KG1 (cell line): Measurements from ENCODE around the gene SIX3.

Experiments
- DNase-seq: peaks from one replicate; lab custom pipeline; 2025; lab: John Stamatoyannopoulos, UW

The SIX3 gene

DNA sequence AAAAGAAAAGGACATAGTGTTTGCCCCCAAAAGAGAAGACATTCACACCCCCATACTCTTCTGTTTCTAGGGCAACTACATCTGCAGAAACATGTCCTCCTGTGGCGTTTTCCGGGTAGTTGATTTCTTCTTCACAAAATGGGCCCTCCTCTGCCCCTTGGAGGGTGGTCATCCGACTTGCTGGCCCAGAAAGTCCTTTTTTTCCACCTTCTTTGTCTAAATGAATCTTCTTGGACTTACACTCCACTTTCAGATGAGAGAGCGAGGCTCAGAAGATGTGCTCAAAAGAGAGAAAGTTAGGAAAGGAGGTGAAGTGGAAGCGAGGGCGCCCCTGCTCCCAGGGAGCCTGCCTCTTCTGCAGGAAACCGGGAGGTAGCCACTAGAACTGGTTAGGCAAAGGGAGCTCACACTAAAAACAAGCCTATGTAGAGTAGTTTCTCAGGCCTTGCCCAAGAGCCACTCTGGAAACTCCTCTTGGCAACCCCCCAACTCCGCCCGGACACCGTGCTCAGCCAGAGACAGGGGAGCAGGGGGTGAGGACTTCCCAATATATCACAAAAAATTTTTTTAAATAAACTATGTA lies 10.2 kb upstream of the SIX3 start:
- no peak for DNase-seq

GRCh38 chr2:44932079-44932478 lies 9.4 kb upstream of the SIX3 start:
- DNase-seq = no peak

- no peak for DNase-seq
Observed at GRCh38 chr2:44932564-44933392, 8.7 kb upstream of the SIX3 start.

GRCh38 chr2:44933434-44933951 lies 8.0 kb upstream of the SIX3 start:
- no peak for DNase-seq

- DNase-seq = no peak
Observed at GRCh38 chr2:44934038-44934982, 7.2 kb upstream of the SIX3 start.

DNA sequence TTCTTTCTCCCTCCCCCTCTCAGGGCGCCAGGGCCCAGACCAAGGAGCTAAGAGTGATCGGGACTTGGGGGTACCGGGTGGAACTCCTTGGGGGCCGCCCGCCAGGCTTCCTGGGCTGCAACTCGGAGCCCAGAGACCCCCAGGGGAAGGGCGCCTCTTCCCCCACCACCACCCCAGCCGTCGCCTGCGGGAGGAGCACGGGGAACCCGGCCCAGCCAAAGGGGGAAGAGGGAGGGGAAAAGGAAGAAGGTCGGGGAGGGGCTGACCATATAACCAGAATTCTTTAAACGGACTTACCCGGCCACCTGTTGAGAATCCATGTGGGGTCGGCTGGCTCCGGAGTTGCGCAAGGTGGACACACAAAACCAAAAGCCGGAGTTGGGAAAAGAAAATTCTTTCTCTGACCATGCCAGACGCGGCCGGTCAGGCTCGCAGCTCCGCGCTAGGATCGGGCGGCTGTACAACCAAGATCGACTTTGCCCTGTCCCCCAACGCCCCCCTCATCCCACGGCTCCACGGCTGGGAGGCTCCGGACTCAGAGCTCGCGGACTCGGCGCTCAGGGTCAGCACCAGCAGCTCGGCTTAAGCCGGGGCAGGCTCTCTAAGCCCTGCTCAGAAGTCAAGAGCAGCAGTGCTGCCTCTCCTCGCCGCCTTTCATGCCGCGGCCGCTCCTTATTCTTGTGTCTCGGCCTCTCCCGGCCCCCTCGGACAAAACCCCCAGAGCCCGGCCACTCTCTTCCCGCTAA lies 6.3 kb upstream of the SIX3 start:
- no peak for DNase-seq

GRCh38 chr2:44935729-44936098 lies 5.8 kb upstream of the SIX3 start:
- no peak for DNase-seq

GRCh38 chr2:44936275-44936674 lies 5.2 kb upstream of the SIX3 start:
- no peak for DNase-seq

DNA sequence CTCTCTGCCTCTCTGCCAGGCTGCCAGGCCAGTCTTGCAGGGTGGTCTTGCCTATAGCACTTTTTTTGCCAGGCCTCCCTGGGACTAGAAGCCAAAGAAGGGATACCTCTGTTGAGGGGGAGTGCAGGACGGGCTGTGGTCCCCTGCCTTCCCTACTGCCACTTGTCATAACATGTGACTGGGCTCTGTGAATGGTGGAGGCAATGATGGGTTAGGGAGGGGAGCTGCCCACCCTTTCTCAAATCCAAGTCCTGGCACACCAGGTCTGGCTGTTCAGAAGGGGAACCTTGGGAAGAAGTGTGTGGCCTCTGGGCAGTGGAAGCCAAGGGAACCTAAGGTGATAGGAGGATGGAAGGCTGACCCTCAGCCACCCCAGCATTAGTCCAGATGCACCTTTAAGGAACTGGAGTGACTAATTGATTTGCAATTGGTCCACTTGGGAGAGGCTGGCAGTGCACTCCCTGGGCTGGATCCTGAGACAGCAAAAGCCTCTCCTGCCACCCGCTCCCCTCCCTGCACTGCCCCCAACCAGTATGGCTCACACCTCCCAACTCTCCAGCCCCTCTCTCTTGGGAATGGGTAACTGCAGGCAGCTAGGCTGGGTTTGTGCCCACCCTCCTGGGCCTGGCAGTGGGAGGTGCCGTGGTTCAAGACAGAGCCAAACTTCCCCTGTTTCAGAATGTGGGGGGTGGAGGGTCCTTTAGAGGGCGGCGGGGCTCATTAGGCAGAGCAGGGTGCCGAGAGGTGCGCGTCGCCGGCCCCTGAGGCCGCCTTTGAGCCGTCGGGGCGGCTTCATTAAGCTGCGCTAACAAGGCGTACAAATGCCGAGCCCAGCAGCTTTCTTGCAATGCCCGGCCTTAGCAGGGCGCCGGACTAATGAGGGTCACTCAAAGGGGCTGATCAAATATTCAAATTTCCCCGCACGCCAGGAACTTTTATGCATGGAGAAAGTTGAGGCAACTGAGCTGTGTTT lies 4.5 kb upstream of the SIX3 start:
- DNase-seq = no peak

DNA sequence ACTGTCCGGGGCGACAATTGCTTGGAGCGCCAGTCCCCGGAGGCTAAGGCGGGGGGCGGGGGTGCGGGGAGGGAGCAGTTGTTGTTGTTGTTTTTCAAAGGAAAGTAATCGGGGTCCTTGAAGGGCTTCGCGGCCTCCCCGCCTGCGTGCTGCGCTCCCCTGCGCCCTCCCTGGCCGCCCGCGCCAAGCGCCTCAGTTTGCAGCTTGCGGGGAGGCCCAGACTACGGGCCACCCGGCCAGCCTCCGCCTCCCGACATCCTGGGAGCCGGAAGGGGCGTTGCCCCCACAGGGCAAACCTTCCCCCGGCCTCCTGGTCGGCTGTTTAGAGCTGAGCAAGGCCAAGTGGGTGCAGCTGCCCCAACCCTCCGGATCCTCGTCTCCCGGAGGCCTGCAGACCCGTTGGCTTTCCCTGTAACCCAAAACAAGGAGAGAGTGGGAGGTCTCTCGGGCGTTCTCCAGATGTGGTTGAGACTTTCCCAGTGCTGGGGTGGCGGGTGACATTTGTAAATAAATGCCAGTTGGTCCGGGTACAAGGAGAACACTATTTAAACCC lies 3.7 kb upstream of the SIX3 start:
- no peak for DNase-seq

DNA sequence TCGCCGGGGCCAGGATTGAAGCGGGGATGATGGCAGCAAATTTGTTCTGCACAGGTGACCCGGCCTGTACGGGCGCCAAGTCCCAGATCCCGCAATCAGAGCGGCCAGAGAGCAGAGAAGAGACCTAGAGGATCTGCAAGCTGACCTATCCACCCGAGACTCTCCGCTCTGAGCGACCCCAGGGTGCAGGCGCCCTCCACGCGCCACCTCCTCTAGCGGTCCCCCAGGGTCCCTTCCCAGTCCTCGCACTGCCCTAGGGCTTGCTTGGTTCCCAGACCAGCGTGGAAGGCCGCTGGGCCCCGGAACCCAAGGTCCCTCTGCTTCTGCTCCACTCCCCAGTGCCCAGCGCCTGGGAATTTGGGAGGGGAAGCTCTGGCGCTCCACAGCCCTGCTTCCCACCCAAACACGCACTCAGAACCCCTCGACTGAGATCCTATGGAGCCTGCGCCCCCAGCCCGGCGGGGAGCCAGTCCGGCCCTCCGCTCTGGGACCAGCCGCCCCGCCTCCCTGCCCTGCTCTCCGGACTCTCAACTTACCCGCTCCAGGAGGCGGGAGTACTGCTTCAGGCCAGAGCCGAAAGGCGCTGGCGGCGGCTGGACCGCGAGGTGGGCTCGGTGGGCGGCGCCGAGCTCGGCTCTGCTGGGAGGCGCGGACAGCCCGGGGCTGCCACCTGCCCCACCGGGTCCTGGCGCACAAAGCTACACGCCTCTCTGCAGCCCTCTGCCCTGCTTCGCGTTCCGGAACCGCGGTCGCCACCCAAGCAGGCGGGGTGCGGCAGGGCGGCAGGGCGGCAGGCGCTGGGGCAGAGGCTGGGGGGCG lies 3.0 kb upstream of the SIX3 start:
- no peak for DNase-seq

DNA sequence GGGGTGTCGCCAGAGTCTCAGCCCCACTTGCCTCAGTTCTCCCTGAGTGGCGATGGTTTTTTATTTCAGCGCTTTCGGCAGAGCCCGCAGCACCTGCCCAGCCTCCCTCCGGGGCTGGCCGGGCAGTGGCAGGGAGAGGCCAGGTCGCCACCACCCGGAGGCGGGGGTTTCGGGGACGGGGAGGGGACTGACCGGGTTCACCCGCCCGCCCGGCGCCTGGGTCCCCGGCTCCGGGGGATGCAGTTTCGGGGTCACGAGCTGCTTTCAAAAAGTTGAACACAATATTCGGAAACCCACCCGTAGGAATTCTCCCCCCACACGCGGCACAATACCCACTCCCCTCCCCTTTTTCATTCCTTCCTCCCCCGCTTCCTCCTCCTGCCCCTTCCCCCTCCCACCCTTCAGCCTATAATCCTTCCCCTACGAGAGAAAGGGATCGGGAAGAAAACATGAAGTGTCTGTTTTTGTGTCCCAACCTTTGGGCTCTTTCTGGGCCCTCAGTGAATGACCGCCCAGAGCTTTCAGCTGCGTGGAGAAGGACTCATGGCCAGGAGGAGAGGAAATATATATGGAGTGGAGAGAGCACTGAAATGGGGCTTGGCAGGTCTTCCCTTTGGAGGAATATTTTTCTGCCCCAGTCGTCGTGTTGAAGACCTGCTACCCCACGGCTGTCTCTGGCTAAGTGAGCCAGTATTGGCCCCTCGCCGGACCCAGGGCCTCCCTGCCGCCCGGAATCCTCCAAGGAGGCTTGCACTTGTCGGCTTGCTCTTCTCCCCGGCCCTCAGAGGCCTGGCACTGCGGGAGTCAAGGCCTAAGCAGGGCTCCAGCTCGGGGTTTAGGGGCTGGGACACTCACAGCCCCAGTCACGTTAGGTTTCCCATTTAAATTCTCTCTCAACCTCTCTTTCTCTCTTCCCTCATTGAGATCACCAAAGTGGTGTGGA lies 2.1 kb upstream of the SIX3 start:
- no peak for DNase-seq

DNA sequence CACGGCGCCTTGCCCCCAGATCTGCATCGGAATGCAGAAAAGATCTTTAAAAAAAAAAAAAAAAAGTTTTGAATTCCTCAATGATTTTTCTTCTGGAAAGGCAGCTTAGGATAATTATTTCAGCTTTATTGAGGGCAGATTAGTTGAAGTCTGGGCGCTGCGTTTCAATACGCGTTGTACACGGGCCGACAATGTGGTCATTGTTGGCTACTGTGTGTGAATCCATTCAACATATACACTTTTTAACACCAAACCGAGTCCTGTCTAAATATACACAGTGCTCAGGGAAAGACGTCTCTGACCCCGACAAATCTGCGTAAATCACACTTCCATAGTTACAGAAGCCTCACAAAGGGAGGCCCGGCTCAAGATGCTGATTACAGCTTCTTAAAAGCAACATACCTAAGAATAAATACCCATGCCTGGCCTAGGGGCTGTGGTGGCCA lies 1.4 kb upstream of the SIX3 start:
- DNase-seq = no peak

GRCh38 chr2:44940732-44941464 lies 604 bp upstream of the SIX3 start:
- DNase-seq = no peak

DNA sequence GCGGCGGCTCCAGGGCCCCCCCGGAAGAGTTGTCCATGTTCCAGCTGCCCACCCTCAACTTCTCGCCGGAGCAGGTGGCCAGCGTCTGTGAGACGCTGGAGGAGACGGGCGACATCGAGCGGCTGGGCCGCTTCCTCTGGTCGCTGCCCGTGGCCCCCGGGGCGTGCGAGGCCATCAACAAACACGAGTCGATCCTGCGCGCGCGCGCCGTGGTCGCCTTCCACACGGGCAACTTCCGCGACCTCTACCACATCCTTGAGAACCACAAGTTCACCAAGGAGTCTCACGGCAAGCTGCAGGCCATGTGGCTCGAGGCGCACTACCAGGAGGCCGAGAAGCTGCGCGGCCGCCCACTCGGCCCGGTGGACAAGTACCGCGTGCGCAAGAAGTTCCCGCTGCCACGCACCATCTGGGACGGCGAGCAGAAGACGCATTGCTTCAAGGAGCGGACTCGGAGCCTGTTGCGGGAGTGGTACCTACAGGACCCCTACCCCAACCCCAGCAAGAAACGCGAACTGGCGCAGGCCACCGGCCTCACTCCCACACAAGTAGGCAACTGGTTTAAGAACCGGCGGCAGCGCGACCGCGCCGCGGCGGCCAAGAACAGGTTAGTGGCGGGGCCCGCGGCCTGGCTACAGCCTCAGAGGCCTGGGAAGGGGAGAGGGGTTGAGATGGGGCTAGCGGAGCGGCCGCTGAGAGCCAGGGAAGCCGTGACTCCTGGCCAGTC lies 965 bp downstream of the SIX3 start:
- no peak for DNase-seq

DNA sequence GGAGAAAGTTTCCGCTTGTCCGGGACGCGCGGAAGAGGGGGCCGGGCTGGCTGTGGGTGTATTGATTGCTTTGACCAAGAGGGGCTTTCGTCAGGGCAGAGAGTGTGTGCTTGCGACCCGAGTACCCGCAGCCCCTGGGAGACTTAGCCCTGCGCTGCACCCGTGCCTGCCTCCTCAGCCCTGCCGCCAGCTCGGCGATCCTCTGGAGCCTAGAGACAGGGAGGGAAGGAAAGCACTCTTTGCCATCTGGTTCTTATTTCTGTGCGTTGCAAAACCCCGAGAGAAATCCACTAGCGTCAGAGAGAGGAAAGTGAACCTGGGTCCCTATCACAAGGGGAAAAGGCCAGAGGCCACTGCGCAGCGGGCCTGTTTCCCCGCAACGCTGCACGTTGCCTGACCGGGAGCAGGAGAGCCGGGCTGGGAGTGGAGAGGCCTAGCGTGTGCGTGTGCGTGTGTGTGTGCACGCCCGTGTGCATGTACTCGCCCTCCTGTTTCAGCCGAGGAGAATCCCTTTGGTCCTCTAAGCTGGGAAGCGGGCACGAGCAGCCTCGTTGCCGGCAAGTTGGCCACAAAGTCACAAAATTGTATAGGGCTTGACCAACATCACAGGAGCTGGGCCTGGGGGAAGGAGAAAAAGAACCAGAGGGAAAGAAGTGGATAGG lies 1.7 kb downstream of the SIX3 start:
- no peak for DNase-seq
